UCSD-AML1 (cell line): ENCODE measurements around the gene CDH24.

Source experiments
- DNase-seq: peaks from one replicate; lab custom pipeline; 2025; ENCODE audit not compliant: unreplicated experiment; lab: John Stamatoyannopoulos, UW

CDH24 gene

GRCh38 chr14:23063601-23064000 is 6.3 kb upstream of the CDH24 start:
- no peak for DNase-seq

DNA sequence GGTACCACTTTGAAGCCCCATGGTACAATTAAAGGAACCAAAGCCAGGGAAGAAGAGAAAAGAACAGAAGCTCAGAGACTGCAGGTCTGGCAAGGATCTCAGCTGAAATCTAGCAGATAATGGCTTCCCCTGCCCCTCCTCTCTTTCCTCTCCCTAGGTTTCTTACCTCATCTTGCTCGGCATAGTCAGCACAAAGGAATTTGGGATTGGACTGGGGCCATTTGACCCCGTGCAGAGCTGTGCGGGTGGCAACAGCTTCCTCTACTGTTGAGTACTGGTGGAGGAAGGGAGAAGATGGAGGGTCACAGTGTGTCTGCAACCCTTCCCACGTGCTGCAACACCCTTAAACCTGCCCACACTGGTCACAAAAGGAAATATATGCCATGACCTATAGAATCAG is 4.7 kb upstream of the CDH24 start:
- no peak for DNase-seq

GRCh38 chr14:23060536-23061260 is 3.4 kb upstream of the CDH24 start:
- no peak for DNase-seq

DNA sequence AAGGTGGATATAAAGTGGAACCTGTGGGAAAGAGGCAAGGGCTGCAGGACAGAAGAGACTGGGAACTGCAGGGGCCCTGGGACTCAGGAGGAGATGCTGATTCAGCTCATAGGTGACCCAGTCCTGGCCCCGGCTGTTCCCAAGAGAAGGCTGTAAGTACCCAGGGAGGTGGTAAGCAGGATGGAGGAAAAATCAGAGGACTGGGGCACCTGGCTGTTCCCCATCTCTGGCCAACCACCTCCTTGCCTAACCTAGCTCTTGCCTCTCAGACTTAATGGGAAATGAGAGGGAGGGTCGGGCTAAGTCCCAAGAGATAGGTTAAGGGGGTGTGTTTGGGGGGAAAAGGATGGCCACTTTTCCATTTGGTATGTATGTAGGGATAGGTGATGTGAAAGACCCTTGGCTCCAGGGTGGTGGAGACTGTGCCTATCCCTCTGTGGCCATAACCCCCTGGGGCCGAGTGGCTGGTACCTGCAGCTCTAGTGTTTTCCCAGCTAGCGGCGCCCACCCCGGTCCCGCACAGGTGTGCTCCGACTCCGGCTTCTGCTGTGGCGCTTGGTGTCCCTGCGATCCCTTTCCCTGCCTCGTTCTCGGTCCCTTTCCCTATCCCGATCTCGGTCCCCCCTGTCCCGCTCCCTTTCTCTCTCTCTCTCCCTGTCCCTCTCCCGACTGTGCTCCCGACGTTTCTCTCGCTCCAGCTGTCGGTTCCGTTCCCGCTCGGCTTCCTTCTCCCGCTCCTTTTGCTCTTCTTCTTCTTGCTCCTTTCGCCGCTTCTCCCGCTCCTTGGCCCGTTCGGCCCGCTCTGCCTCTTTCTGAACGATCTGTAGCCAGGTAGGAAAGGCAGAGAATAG is 1.6 kb upstream of the CDH24 start:
- DNase-seq: no peak

GRCh38 chr14:23057757-23058653 is 685 bp upstream of the CDH24 start:
- DNase-seq: no peak

- DNase-seq: no peak
Observed at GRCh38 chr14:23056145-23056955, 970 bp downstream of the CDH24 start.

- DNase-seq: no peak
Observed at GRCh38 chr14:23055621-23056144, 1.6 kb downstream of the CDH24 start.

DNA sequence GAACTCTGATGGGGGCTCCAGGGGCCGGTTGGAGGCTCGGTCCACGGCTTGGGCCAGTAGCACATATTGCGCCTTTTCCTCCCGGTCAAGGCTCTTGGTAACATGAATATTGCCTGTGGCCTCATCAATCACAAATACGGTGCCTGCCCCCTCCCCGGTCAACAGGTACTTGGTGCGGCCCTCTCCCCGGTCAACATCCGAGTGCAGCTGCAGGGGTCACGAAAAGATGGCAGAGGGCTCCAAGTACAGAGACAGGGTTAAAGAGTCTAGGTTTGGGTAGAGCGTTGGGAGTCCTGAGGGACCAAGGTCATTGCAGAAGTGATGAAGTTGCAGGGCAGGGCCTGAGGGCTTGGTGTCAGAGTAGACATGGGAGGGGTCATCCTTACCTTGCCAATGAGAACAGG is 2.2 kb downstream of the CDH24 start:
- no peak for DNase-seq

- no peak for DNase-seq
Observed at GRCh38 chr14:23054000-23054811, 3.1 kb downstream of the CDH24 start.

GRCh38 chr14:23053426-23053825 is 3.9 kb downstream of the CDH24 start:
- no peak for DNase-seq

DNA sequence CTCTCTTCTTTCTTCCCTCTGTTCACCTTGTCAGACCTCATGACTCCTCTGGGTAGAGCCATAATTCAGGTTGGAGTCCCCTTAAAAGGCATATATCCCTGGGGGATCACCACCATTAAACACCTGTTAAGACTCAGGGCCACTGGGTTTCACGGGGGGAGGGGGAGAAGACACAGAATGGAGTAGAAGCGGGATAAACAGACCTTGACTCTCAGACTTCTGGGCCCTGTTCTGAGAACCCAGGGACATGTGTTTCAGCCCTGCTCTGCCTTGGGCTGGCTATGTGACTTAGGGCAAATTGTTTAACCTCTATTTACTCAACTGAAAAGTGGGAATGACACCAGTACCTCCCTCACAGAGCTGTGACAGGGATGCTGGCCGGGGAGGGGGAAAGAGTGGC is 4.6 kb downstream of the CDH24 start:
- no peak for DNase-seq

DNA sequence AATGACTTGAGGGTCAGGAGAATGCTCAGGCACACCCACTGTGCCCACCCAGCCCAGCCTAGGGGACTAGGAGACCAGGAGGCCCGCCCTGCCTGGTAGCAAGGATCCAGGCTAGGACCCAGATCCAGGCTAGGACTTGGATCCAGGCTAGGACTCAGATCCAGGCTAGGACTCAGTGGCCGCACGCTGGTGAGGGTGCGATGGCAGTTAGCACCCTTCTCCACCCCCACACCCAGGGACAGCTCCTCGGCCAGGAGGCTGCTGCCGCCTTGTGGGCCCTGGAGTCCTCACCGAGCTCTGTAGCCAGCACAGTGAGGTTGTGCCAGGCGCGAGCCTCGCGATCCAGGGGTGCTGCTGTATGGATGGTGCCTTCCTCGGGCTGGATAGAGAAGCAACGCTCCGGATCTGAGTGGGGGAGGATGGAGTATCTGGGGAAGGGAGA is 5.1 kb downstream of the CDH24 start:
- no peak for DNase-seq

- DNase-seq: no peak
Observed at GRCh38 chr14:23051141-23052057, 5.9 kb downstream of the CDH24 start.

- DNase-seq: no peak
Observed at GRCh38 chr14:23049011-23049410, 8.3 kb downstream of the CDH24 start.

DNA sequence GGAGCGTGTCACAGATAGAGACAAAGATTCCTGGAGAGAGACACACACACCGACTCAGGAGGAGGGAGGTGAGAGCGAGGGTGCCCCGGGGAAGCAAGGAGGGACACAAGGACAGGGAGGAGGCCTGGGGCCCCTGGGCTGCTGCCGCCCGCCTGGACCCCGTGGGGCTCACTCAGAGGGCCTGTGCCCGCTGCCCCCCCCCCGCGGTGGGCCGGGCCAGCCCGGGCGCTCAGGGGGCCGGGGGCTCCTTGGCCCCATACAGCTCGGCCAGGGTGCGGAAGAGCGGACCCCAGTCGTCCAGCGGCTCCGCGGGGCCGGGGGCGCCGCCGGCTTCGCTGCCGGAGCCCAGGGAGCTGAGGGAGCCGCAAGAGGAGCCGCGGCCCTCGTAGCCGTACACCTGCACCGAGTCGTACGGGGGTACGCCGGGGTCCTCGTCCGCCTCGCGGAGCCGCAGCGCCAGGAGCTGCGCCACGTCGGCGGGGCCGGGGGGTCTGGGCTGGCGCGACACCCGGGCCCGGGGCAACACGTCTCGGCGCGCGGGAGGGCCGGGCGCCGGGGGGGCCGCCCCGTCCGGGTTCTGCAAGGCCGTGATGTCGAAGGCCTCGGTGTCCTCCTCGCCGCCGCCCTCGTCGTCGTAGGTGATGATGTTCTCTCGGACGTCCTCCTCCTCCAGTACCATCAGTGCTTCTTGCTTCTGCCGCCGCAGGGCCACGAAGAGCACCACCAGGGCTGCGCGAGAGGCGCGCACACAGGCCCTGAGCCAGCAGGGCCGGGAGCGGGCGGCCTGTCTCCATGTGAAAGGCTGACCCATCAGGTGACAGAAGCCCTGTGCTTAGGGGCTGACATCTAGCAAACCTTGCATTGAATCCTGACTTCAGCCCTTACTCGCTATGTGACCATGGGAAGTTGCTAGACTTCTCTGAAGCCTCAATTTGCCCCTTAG is 9.3 kb downstream of the CDH24 start:
- DNase-seq: no peak

DNA sequence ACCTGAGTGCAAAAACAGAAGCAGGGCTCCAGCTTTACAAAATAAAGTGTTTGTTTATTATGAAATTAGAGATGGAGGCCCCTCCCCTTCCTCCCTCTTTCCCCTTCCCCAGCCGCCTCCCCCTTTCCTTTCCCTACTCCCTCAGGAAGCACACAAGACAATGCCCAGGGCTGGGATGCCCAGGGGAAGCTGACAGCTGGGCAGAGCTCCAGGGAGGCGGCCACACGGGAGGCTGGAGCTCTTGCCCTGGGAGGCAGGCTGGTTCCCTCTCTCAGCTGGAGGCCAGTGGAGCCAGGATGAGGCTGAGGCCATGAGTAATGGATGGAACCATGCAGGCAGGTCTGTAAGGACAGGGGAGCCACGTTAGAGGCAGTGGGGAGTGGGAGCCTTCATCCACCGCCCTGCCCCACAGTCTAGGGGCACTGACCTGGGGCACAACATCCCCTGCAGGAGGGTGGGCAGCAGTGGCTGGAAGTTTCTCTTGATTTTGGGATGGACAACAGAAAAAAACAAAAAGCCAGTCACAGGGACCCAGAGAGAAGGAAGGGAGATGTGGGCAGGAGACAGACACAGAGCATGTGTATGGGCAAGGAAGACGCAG is 10.2 kb downstream of the CDH24 start:
- no peak for DNase-seq
